Measurements from ENCODE around the gene NEU2. TPM values are rescaled to one million over a fixed set of nuclear protein-coding genes. Genes with fewer than 3 reads are reported as not detected.

Gene NEU2
- total and polyA plus RNA-seq, 2 of the 13 experiments (the other 11 are each of a cell fraction or from before 2014, with no cell fraction given), result not detected

GRCh38 chr2:233061591-233062450 is 29.3 kb downstream of the NEU2 start (continued):
- TF ChIP-seq, protein P1, sequence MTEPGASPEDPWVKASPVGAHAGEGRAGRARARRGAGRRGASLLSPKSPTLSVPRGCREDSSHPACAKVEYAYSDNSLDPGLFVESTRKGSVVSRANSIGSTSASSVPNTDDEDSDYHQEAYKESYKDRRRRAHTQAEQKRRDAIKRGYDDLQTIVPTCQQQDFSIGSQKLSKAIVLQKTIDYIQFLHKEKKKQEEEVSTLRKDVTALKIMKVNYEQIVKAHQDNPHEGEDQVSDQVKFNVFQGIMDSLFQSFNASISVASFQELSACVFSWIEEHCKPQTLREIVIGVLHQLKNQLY (CRISPR knock-in tag; IDR thresholded peaks at IDR 0.05), result no peak; the same call in 1 of the 2 replicates
- TF ChIP-seq RAD51 (IDR thresholded peaks at IDR 0.05; ENCODE audit: borderline replicate concordance), result no peak
- no peak for TF ChIP-seq TBX3 (IDR thresholded peaks at IDR 0.05; ENCODE audit: borderline replicate concordance)
- TF ChIP-seq ZNF713 (CRISPR knock-in tag; IDR thresholded peaks at IDR 0.05), result no peak; the same call in 1 of the 2 replicates
- no peak for TF ChIP-seq ZNF850 (CRISPR knock-in tag; conservative IDR thresholded peaks at IDR 0.05)
- peak; percentile 86 for TF ChIP-seq TEAD3 (CRISPR knock-in tag; optimal IDR thresholded peaks at IDR 0.05; ENCODE audit: borderline replicate concordance)
- TF ChIP-seq, protein P2, sequence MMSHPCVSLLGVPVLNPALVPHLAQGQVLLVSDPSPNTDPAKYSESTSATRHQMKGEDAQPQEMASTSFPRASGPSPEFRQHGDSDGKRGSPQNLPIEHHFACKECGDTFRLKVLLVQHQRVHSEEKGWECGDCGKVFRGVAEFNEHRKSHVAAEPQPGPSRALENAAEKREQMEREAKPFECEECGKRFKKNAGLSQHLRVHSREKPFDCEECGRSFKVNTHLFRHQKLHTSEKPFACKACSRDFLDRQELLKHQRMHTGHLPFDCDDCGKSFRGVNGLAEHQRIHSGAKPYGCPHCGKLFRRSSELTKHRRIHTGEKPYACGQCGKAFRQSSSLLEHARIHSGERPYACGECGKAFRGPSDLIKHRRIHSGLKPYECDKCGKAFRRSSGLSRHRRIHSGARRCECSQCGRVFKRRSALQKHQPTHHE (CRISPR knock-in tag; IDR thresholded peaks at IDR 0.05; ENCODE audit: borderline replicate concordance), result peak; percentile 95; the same call in 1 of the 2 replicates
- TF ChIP-seq SIX1 (CRISPR knock-in tag; IDR thresholded peaks at IDR 0.05; ENCODE audit: borderline replicate concordance), result peak; percentile 70
- TF ChIP-seq, protein P3, sequence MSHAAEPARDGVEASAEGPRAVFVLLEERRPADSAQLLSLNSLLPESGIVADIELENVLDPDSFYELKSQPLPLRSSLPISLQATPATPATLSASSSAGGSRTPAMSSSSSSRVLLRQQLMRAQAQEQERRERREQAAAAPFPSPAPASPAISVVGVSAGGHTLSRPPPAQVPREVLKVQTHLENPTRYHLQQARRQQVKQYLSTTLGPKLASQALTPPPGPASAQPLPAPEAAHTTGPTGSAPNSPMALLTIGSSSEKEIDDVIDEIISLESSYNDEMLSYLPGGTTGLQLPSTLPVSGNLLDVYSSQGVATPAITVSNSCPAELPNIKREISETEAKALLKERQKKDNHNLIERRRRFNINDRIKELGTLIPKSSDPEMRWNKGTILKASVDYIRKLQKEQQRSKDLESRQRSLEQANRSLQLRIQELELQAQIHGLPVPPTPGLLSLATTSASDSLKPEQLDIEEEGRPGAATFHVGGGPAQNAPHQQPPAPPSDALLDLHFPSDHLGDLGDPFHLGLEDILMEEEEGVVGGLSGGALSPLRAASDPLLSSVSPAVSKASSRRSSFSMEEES (CRISPR knock-in tag; IDR thresholded peaks at IDR 0.05), result peak; percentile 71; the same call in 1 of the 2 replicates
- TF ChIP-seq ZNF772 (CRISPR knock-in tag; IDR thresholded peaks at IDR 0.05), result peak; percentile 92; the same call in 1 of the 2 replicates
- TF ChIP-seq ZBTB8A (CRISPR knock-in tag; IDR thresholded peaks at IDR 0.05; ENCODE audit: borderline replicate concordance, low read depth), result 0 out of 2 replicates have a peak, but pooled peaks have one; percentile 75
- TF ChIP-seq HCFC1 (IDR thresholded peaks at IDR 0.05; ENCODE audit: low read depth, low read length), result no peak
- TF ChIP-seq TAF1 (CRISPR knock-in tag; IDR thresholded peaks at IDR 0.05), result peak; percentile 64
- TF ChIP-seq ZNF331 (CRISPR knock-in tag; IDR thresholded peaks at IDR 0.05), result peak; percentile 87
- no peak for TF ChIP-seq HNRNPUL1 (IDR thresholded peaks at IDR 0.05; ENCODE audit: low read depth, low read length)
- TF ChIP-seq, protein P4, sequence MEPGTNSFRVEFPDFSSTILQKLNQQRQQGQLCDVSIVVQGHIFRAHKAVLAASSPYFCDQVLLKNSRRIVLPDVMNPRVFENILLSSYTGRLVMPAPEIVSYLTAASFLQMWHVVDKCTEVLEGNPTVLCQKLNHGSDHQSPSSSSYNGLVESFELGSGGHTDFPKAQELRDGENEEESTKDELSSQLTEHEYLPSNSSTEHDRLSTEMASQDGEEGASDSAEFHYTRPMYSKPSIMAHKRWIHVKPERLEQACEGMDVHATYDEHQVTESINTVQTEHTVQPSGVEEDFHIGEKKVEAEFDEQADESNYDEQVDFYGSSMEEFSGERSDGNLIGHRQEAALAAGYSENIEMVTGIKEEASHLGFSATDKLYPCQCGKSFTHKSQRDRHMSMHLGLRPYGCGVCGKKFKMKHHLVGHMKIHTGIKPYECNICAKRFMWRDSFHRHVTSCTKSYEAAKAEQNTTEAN (CRISPR knock-in tag; conservative IDR thresholded peaks at IDR 0.05), result peak; percentile 53
- peak; percentile 59; the same call in 1 of the 2 replicates for TF ChIP-seq TSC22D2 (CRISPR knock-in tag; IDR thresholded peaks at IDR 0.05; ENCODE audit: borderline replicate concordance)
- no peak for TF ChIP-seq ARHGAP35 (CRISPR knock-in tag; IDR thresholded peaks at IDR 0.05; ENCODE audit: borderline replicate concordance)
- no peak; the same call in 1 of the 2 replicates for TF ChIP-seq ZNF335 (CRISPR knock-in tag; IDR thresholded peaks at IDR 0.05)
- TF ChIP-seq PAXIP1 (CRISPR knock-in tag; conservative IDR thresholded peaks at IDR 0.05), result peak; percentile 90
- no peak for TF ChIP-seq HNRNPK (IDR thresholded peaks at IDR 0.05; ENCODE audit: low read depth, low read length, poor library complexity, severe bottlenecking)

Data from HepG2 (cell line).